Erythroblast (primary cell): ENCODE data around the gene SPRTN.

Source experiments
- GATA1 ChIP-seq: IDR thresholded peaks from 2 replicates; pipeline ENCODE4 v1.6.1; 2011; ENCODE audit warnings: low read depth, mild to moderate bottlenecking, control low read depth, low read length, moderate library complexity
- POLR2A ChIP-seq: IDR thresholded peaks from 2 replicates; pipeline ENCODE4 v1.6.1; 2011; ENCODE audit warnings: mild to moderate bottlenecking, low read length

GRCh38 chr1:231311720-231312431 lies 26.2 kb upstream of the SPRTN start:
- TF ChIP-seq POLR2A, result no peak
- no peak for TF ChIP-seq GATA1
